ENCODE data around the gene GSK3B. TPM values are rescaled to one million over a fixed set of nuclear protein-coding genes. Genes with fewer than 3 reads are reported as not detected.

The GSK3B gene
- total RNA-seq, 2 donors from 2014 or later = 36.7 to 47.9 TPM

- no peak for DNase-seq (ENCODE audit: low spot score)
- no peaks in the 10 kb centered on the region for H3K27me3 ChIP-seq (replicated peaks; ENCODE audit: insufficient read depth)
- WGBS = 94% methylated on average over 7 of the region's 7 CpGs
- H3K27ac ChIP-seq = no peak overlapping the region
- intact Hi-C loops (cut with DNase I) = no loop called here
- H3K4me1 ChIP-seq (replicated peaks) = no peaks in the 10 kb centered on the region
- H3K9me3 ChIP-seq = no peaks in the 10 kb centered on the region
- no peak for TF ChIP-seq CTCF (IDR thresholded peaks at IDR 0.05)
- no peak for TF ChIP-seq POLR2AphosphoS5 (IDR thresholded peaks at IDR 0.05)
- no peak for TF ChIP-seq POLR2A (IDR thresholded peaks at IDR 0.05)
- H3K4me3 ChIP-seq = no peak overlapping the region
- no peaks in the 10 kb centered on the region for H3K36me3 ChIP-seq
Observed at GRCh38 chr3:119924111-119925094, 169.8 kb downstream of the GSK3B start.

DNA sequence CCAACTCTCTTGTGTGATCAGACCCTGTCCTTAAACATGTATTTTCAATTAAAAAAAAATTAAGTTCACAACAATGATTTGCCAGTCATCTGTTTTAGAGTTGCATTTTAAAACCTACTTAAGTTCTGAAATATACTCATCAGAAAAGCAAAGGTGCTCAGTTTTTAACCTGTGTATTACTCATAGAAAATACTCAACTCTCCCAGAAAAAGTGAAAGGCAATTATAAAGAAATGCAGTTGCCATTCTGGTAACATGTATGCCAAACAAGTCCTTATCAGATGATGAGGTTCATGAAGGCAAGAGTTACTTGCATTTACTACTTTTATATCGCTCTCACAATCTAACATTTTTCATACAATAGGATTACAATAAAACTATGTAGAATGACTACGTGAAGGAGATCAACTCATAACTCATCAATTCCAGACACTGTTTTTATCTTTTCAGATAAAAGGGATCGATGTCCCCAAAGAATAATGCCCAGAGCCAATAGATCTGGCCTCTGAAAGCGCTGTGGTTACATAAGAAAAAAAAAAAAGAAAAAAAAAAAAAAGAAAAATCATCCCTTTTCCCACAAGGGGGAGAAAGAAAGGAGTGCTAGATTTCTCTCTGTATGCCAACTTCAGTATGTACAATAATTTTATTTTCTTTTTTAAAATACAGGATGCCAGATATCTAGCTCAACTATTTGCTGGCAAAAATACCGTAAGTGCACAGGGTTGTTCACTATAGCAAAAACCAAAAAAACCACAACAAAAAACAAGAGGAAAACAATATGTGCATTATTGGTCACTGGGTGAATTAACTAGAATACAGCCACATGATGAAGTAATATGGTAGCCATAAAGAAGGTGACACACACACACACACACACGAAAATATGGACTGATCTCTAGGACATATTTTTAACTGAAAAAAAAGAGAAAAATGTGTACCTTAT lies 175.0 kb downstream of the GSK3B start:
- TF ChIP-seq CTCF (IDR thresholded peaks at IDR 0.05) (no peak), POLR2A (IDR thresholded peaks at IDR 0.05) (no peak), POLR2AphosphoS5 (IDR thresholded peaks at IDR 0.05) (no peak)
- intact Hi-C loops (cut with DNase I) = no loop called here
- no peak for DNase-seq (ENCODE audit: low spot score)
- Histone ChIP-seq H3K36me3 (no peaks in the 10 kb centered on the region), H3K9me3 (no peaks in the 10 kb centered on the region), H3K27ac (no peak overlapping the region), H3K4me3 (no peak overlapping the region), H3K27me3 (replicated peaks; ENCODE audit: insufficient read depth) (no peaks in the 10 kb centered on the region), H3K4me1 (replicated peaks) (no peaks in the 10 kb centered on the region)
- WGBS = 91% methylated on average over 6 of the region's 6 CpGs

- H3K9me3 ChIP-seq = no peaks in the 10 kb centered on the region
- no peak for DNase-seq (ENCODE audit: low spot score)
- WGBS = 59% methylated on average over 3 of the region's 3 CpGs
- no peak overlapping the region for H3K27ac ChIP-seq
- no peaks in the 10 kb centered on the region for H3K27me3 ChIP-seq (replicated peaks; ENCODE audit: insufficient read depth)
- H3K4me3 ChIP-seq = no peak overlapping the region
- no peaks in the 10 kb centered on the region for H3K4me1 ChIP-seq (replicated peaks)
- intact Hi-C loops (cut with DNase I) = no loop called here
- TF ChIP-seq CTCF (IDR thresholded peaks at IDR 0.05) (no peak), POLR2A (IDR thresholded peaks at IDR 0.05) (no peak), POLR2AphosphoS5 (IDR thresholded peaks at IDR 0.05) (no peak)
- no peaks in the 10 kb centered on the region for H3K36me3 ChIP-seq
Observed at GRCh38 chr3:119913021-119913420, 181.2 kb downstream of the GSK3B start.

DNA sequence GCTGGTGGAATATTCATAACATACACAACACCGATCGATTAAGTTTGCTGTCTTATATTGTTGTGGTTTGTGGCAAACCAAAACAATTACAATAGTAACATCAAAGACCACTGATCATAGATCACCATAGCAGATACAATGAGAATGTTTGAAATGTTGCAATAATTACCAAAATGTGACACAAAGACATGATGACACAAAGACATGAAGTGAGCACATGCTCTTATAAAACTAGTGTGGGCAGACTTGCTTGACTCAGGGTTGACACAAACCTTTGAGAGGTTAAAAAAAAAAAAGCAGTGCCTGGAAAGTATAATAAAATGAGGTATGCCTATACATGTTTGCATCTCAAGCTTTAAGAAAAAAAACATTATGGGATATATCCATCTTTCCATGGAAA lies 182.0 kb downstream of the GSK3B start:
- intact Hi-C loops (cut with DNase I) = no loop called here
- DNase-seq (ENCODE audit: low spot score) = no peak
- TF ChIP-seq POLR2AphosphoS5 (IDR thresholded peaks at IDR 0.05) (no peak), CTCF (IDR thresholded peaks at IDR 0.05) (no peak), POLR2A (IDR thresholded peaks at IDR 0.05) (no peak)
- 51% methylated on average over 2 of the region's 2 CpGs for WGBS
- no peaks in the 10 kb centered on the region for H3K36me3 ChIP-seq
- no peaks in the 10 kb centered on the region for H3K27me3 ChIP-seq (replicated peaks; ENCODE audit: insufficient read depth)
- no peak overlapping the region for H3K27ac ChIP-seq
- H3K4me3 ChIP-seq = no peak overlapping the region
- no peaks in the 10 kb centered on the region for H3K4me1 ChIP-seq (replicated peaks)
- H3K9me3 ChIP-seq = no peaks in the 10 kb centered on the region

All from prostate gland (tissue), 2 donors.